K562 (cell line): ENCODE data around the gene DOK4. TPM values are rescaled to one million over a fixed set of nuclear protein-coding genes. Genes with fewer than 3 reads are reported as not detected.

Experiments used
- ATAC-seq: fragments of 200-7000 bp; cut with Tn5 transposase; 3 replicates; pipeline ENCODE4 v1.9.1; 2020; ENCODE audit warnings: moderate library complexity
- BruUV-seq: library from RNA; stranded (reverse); fragments of 400-500 nt; replicated peaks from 2 replicates; lab custom pipeline; 2021; lab: Mats Ljungman, UMichigan
- CTCF ChIA-PET: fragments of 300-600 bp; formaldehyde crosslinking; extraction: SDS; loops from one replicate; lab custom pipeline; 2021; ENCODE audit warnings: low intra/inter-chr PET ratio; lab: Yijun Ruan, JAX
- POLR2A ChIA-PET: fragments of 300-600, 350-650 bp; sonication (Branson Sonifier 250); formaldehyde crosslinking; extraction: SDS; loops from one replicate; lab custom pipeline; 2021; ENCODE audit warnings: antibody characterized with exemption, inconsistent platforms; lab: Yijun Ruan, JAX
- DNase-seq, 4 experiments: peaks; one replicate each; pipeline versions ENCODE4 v3.0.0 to v3.0.0-alpha.2; 2011 to 2018; ENCODE audit warnings: low spot score in 3 of 4, mixed read lengths in 3 of 4; ENCODE audit errors: extremely low read depth in 1 of 4
- FAIRE-seq: peaks from 2 replicates; lab custom pipeline; 2011; peaks lifted over from hg19 to GRCh38; lab: Jason Lieb, UNC
- H2AFZ ChIP-seq: 2 replicates; pipeline ENCODE4 v1.6.0; 2011; ENCODE audit warnings: low read depth, low read length, control low read depth, inconsistent platforms
- H3K27ac ChIP-seq: fragments of 200-600 bp; 3 replicates; pipeline ENCODE4 v1.8.0; 2011; ENCODE audit warnings: low read depth, mild to moderate bottlenecking, control low read depth, inconsistent platforms, low read length, moderate library complexity, mixed read lengths; ENCODE audit errors: extremely low read depth
- H3K27me3 ChIP-seq, 2 experiments: fragments of 300-600 bp in 1 of 2; 2 replicates in 1 of 2; 3 replicates in 1 of 2; pipeline versions ENCODE4 v1.6.0 to v1.8.0; 2011; ENCODE audit warnings: inconsistent platforms in 2 of 2, low read length in 2 of 2, mild to moderate bottlenecking in 1 of 2, mixed read lengths in 1 of 2, moderate library complexity in 1 of 2; ENCODE audit not compliant: control insufficient read depth in 2 of 2, insufficient read depth in 2 of 2
- H3K36me3 ChIP-seq: fragments of 300-600 bp; 3 replicates; pipeline ENCODE4 v1.8.0; 2011; ENCODE audit warnings: mild to moderate bottlenecking, low read length, inconsistent platforms; ENCODE audit not compliant: control insufficient read depth, insufficient read depth
- H3K4me1 ChIP-seq, 2 experiments: fragments of 200-600 bp in 1 of 2; replicated peaks in 1 of 2; 2 replicates in 1 of 2; 3 replicates in 1 of 2; pipeline versions ENCODE4 v1.5.1 to v1.8.0; 2011; ENCODE audit warnings: inconsistent platforms in 2 of 2, low read length in 2 of 2, mild to moderate bottlenecking in 1 of 2, mixed read lengths in 1 of 2, moderate library complexity in 1 of 2; ENCODE audit not compliant: control insufficient read depth in 2 of 2, insufficient read depth in 2 of 2
- H3K4me2 ChIP-seq: 2 replicates; pipeline ENCODE4 v1.6.1; 2011; ENCODE audit warnings: low read length, control low read depth, inconsistent platforms, mixed read lengths; ENCODE audit not compliant: insufficient read depth
- H3K4me3 ChIP-seq: fragments of 200-600 bp; sonication (generic), shearing (Covaris generic); 2 replicates; pipeline ENCODE4 v1.5.1; 2016; ENCODE audit warnings: control low read depth, inconsistent platforms
- H3K79me2 ChIP-seq: fragments of 200-600 bp; 3 replicates; pipeline ENCODE4 v1.8.0; 2011; ENCODE audit warnings: low read length, inconsistent platforms; ENCODE audit not compliant: control insufficient read depth, insufficient read depth
- H3K9ac ChIP-seq, 2 experiments: 2 replicates each; pipeline versions ENCODE4 v1.6.0 to v1.6.1; 2011; ENCODE audit warnings: low read depth in 2 of 2, low read length in 2 of 2, control low read depth in 1 of 2, inconsistent platforms in 1 of 2, mild to moderate bottlenecking in 1 of 2, mixed read lengths in 1 of 2; ENCODE audit not compliant: insufficient read depth in 1 of 2
- H3K9me1 ChIP-seq: one replicate; pipeline ENCODE4 v1.6.0; 2011; ENCODE audit warnings: inconsistent platforms, mild to moderate bottlenecking, low read length, moderate library complexity; ENCODE audit not compliant: control insufficient read depth, insufficient read depth
- H3K9me3 ChIP-seq: replicated peaks from 2 replicates; pipeline ENCODE4 v1.5.1; 2011; ENCODE audit warnings: low read depth, low read length, inconsistent platforms; ENCODE audit not compliant: control insufficient read depth, insufficient read depth
- H4K20me1 ChIP-seq: replicated peaks from 2 replicates; pipeline ENCODE4 v1.6.1; 2011; ENCODE audit warnings: low read length, inconsistent platforms, mixed read lengths; ENCODE audit not compliant: control insufficient read depth, insufficient read depth
- CBX1 ChIP-seq: sonication (generic); IDR thresholded peaks from 2 replicates; pipeline ENCODE4 v1.6.1; 2016; ENCODE audit warnings: antibody characterized with exemption, low read depth, mild to moderate bottlenecking
- COPS2 ChIP-seq: fragments of 450-650 bp; conservative IDR thresholded peaks from 2 replicates; pipeline ENCODE4 v1.6.1; 2016; ENCODE audit warnings: mild to moderate bottlenecking, moderate library complexity
- E2F6 ChIP-seq, 2 experiments: IDR thresholded peaks; 2 replicates each; pipeline ENCODE4 v1.6.1; 2011; ENCODE audit warnings: borderline replicate concordance in 1 of 2, control low read depth in 1 of 2, low read depth in 1 of 2, low read length in 1 of 2, mild to moderate bottlenecking in 1 of 2, mixed read lengths in 1 of 2, moderate library complexity in 1 of 2; ENCODE audit not compliant: insufficient read depth in 1 of 2, insufficient read length in 1 of 2, poor library complexity in 1 of 2, severe bottlenecking in 1 of 2; ENCODE audit errors: extremely low read depth in 1 of 2
- HNRNPK ChIP-seq: fragments of 200-400 bp; formaldehyde crosslinking; IDR thresholded peaks from one replicate; pipeline ENCODE4 v1.6.1; 2018; ENCODE audit warnings: mild to moderate bottlenecking, low read depth, low read length; ENCODE audit not compliant: poor library complexity, severe bottlenecking
- MXI1 ChIP-seq: IDR thresholded peaks from 2 replicates; pipeline ENCODE4 v1.6.1; 2011; ENCODE audit warnings: low read depth, mild to moderate bottlenecking, improper control_type of control experiment, low read length
- NR2C2 ChIP-seq, 2 experiments: fragments of 200-800 bp in 1 of 2; sonication (Bioruptor generic) in 1 of 2; sonication (generic) in 1 of 2; formaldehyde crosslinking in 1 of 2; IDR thresholded peaks; 2 replicates each; pipeline versions ENCODE4 v1.6.1 to v1.8.0; 2016 to 2022; ENCODE audit warnings: mild to moderate bottlenecking in 1 of 2, missing compliant biosample characterization in 1 of 2, missing genetic modification characterization in 1 of 2, missing genetic modification reagents in 1 of 2
- NR2F6 ChIP-seq: fragments of 450-650 bp; formaldehyde crosslinking; IDR thresholded peaks from 2 replicates; pipeline ENCODE4 v1.4.0; 2020; ENCODE audit warnings: mild to moderate bottlenecking
- OTX1 ChIP-seq: fragments of 450-650 bp; formaldehyde crosslinking; IDR thresholded peaks from 2 replicates; pipeline ENCODE4 v1.4.0; 2022; ENCODE audit warnings: mild to moderate bottlenecking
- RBM25 ChIP-seq: fragments of 200-400 bp; formaldehyde crosslinking; IDR thresholded peaks from 2 replicates; pipeline ENCODE4 v1.6.1; 2018; ENCODE audit warnings: low read length, low read depth, moderate library complexity; ENCODE audit not compliant: severe bottlenecking
- TEAD2 ChIP-seq: fragments of 450-650 bp; IDR thresholded peaks from 2 replicates; pipeline ENCODE4 v1.6.1; 2016; ENCODE audit warnings: missing genetic modification characterization, control low read depth, missing compliant biosample characterization
- ZBED1 ChIP-seq: IDR thresholded peaks from 2 replicates; pipeline ENCODE4 v1.6.1; 2014
- ZBTB49 ChIP-seq: sonication (generic); formaldehyde crosslinking; IDR thresholded peaks from 2 replicates; pipeline ENCODE4 v1.8.0; 2022; ENCODE audit warnings: missing genetic modification reagents, mild to moderate bottlenecking, borderline replicate concordance
- ZBTB5 ChIP-seq: fragments of 450-650 bp; IDR thresholded peaks from 2 replicates; pipeline ENCODE4 v1.6.1; 2017; ENCODE audit warnings: antibody characterized with exemption
- ZNF12 ChIP-seq: sonication (generic); formaldehyde crosslinking; IDR thresholded peaks from 2 replicates; pipeline ENCODE4 v1.4.0; 2020; ENCODE audit warnings: mild to moderate bottlenecking, missing genetic modification reagents
- ZNF175 ChIP-seq: fragments of 200-800 bp; sonication (Bioruptor generic); IDR thresholded peaks from 2 replicates; pipeline ENCODE4 v1.6.1; 2016; ENCODE audit warnings: low read depth, mild to moderate bottlenecking, missing genetic modification characterization, missing compliant biosample characterization
- ZNF561 ChIP-seq: fragments of 450-650 bp; formaldehyde crosslinking; conservative IDR thresholded peaks from 2 replicates; pipeline ENCODE4 v1.4.0; 2020; ENCODE audit warnings: mild to moderate bottlenecking, moderate library complexity
- WGBS: fragments of 100-300 bp; shearing (Covaris generic); methylation state at CpG from one replicate; pipeline ENCODE4 v1.1.6; 2016; ENCODE audit warnings: low coverage, mixed read lengths; ENCODE audit not compliant: insufficient coverage; ENCODE audit errors: missing lambda C conversion rate; 5-methylcytosine and 5-hydroxymethylcytosine counted together
- in situ Hi-C: fragments of 300-500 bp; cut with MboI; formaldehyde crosslinking; loops from 4 replicates; pipeline ENCODE4 v1.15.0; 2018; ENCODE audit warnings: inconsistent platforms, mixed read lengths
- intact Hi-C: fragments of 100-400 bp; cut with micrococcal nuclease; formaldehyde crosslinking; loops from 2 replicates; pipeline ENCODE4 v1.14.2; 2022
- polyA plus RNA-seq, 8 experiments: library from polyadenylated mRNA; depleted of rRNA in 4 of 8; stranded (reverse) in 5 of 8; unstranded in 3 of 8; fragments of >200 nt; fragmentation: Nextera tagmentation in 2 of 8; fragmentation: Illumina TruSeq in 1 of 8; extraction: Ambion mirVana in 2 of 8; extraction: Trizol in 1 of 8; gene quantifications; 2 replicates each; pipeline versions ENCODE4 v1.2.1 to v1.2.3, GENCODE V29; 2011 to 2014; ENCODE audit warnings: inconsistent platforms in 1 of 8, missing spikeins in 1 of 8
- total RNA-seq, 7 experiments: library from RNA; depleted of rRNA in 6 of 7; stranded (reverse); fragments of >200 nt in 6 of 7; fragmentation: Illumina TruSeq in 2 of 7; extraction: Trizol in 2 of 7; gene quantifications; 2 replicates each; pipeline versions ENCODE4 v1.2.1 to v1.2.3, GENCODE V29; 2011 to 2021; ENCODE audit warnings: low replicate concordance in 1 of 7

DOK4 gene
- total and polyA plus RNA-seq, 9 of the 15 experiments (the other 6 are each of a cell fraction or from before 2014, with no cell fraction given): 0.10 to 14.4 (median 8.3) TPM

- no peak for FAIRE-seq
- no peak for TF ChIP-seq CBX1
- no peak for TF ChIP-seq NR2F6 (CRISPR knock-in tag)
- no peak for TF ChIP-seq ZBTB49 (CRISPR knock-in tag)
- no peak for TF ChIP-seq NR2C2 (CRISPR knock-in tag; IDR thresholded peaks at IDR 0.05)
- no peak for TF ChIP-seq NR2C2 (tag; IDR thresholded peaks at IDR 0.05)
- TF ChIP-seq TEAD2 (tag): no peak
- no peak for TF ChIP-seq ZBTB5
- no peak for TF ChIP-seq ZNF175 (CRISPR knock-in tag)
- no peak for TF ChIP-seq MXI1
- no peak for TF ChIP-seq ZNF561 (CRISPR knock-in tag)
- TF ChIP-seq HNRNPK: no peak
- no peak for TF ChIP-seq ZNF12 (CRISPR knock-in tag)
- TF ChIP-seq ZBED1: no peak
- no peak for TF ChIP-seq COPS2
- TF ChIP-seq RBM25: no peak
- no peak for TF ChIP-seq E2F6 (IDR thresholded peaks at IDR 0.05; ENCODE audit: borderline replicate concordance in 1 of 2, extremely low read depth in 1 of 2, insufficient read depth in 1 of 2, insufficient read length in 1 of 2, low read depth in 1 of 2, low read length in 1 of 2, poor library complexity in 1 of 2, severe bottlenecking in 1 of 2)
- TF ChIP-seq OTX1 (CRISPR knock-in tag): no peak
- TF ChIP-seq, all 486 proteins: peak for 0
- H3K9me3 ChIP-seq: no peaks in the 10 kb centered on the region
- no peaks in the 10 kb centered on the region for H3K27me3 ChIP-seq
- H3K79me2 ChIP-seq: peaks cover 12% of the 10 kb centered on the region
- H2AFZ ChIP-seq: no peak overlapping the region
- H3K4me1 ChIP-seq: no peaks in the 10 kb centered on the region; a peak in 3 of 5 replicates
- ATAC-seq (no peak), DNase-seq (no peak)
- no peak overlapping the region for H3K9ac ChIP-seq
- peaks cover 3% of the 10 kb centered on the region for H3K9me1 ChIP-seq
- intact Hi-C loops (no loop called here), in situ Hi-C loops (no loop called here)
- peaks cover 90% of the 10 kb centered on the region for H3K36me3 ChIP-seq
- no peak overlapping the region for H3K4me2 ChIP-seq
- H4K20me1 ChIP-seq: 0 out of 2 replicates have a peak, but pooled peaks cover 4% of the 10 kb centered on the region
- H3K27ac ChIP-seq: no peak overlapping the region
- POLR2A ChIA-PET: no interaction called here
- WGBS: 87% methylated on average over 11 of the region's 11 CpGs
- H3K4me3 ChIP-seq: no peak overlapping the region
- CTCF ChIA-PET: no interaction called here
- no TSS peak for BruUV-seq
Observed at GRCh38 chr16:57469046-57469445, 17.2 kb downstream of the DOK4 start.
